Spleen (tissue), 7 donors: ENCODE measurements around the gene PLAC1.

ENCODE experiments used
- CTCF ChIP-seq, 11 experiments: fragments of 200-600 bp in 7 of 11; fragments of 450-650 bp in 4 of 11; sonication (generic) in 4 of 11; IDR thresholded peaks in 8 of 11; conservative IDR thresholded peaks in 3 of 11; 1 replicate in 7 of 11; 2 replicates in 4 of 11; pipeline versions ENCODE4 v1.4.0 to v1.8.0; 2016 to 2021; ENCODE audit warnings: antibody characterized with exemption in 11 of 11, inconsistent platforms in 4 of 11, mild to moderate bottlenecking in 1 of 11
- POLR2A ChIP-seq, 3 donors: fragments of 450-650 bp; IDR thresholded peaks; one replicate each; pipeline ENCODE4 v1.5.1; 2017; ENCODE audit warnings: antibody characterized with exemption in 3 of 3, mild to moderate bottlenecking in 1 of 3
- donor health status: DM: no; HTN: no; CAD: no; lungs with moderate emphysema.
- donor health status: DM: no; HTN: no; CAD: no.
- donor health status: DM: no; HTN: no; CAD: no.

DNA sequence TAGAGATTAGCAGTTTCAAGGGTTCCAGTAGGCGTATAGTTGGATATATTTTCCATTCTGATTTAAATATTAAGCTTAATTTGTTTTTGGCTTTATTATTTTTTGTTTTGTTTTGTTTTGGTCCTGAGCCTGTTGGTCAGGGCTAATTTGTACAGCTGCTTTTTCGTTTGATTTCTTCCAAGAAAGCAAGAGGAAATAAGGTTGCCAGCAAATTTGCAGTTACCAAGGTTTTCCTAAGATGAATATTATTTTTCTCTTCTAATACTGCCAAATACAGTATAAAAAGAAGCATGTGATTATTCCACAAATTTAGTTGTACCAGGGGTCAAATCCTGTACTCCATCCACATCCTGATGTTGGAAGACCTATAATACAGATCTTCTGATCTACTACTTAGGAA lies 24.9 kb downstream of the PLAC1 start:
- no peak for TF ChIP-seq CTCF (IDR thresholded peaks at IDR 0.05 in 8 of 11, conservative IDR thresholded peaks at IDR 0.05 in 3 of 11)
- TF ChIP-seq POLR2A (IDR thresholded peaks at IDR 0.05) = no peak
